ENCODE data around the gene NCKIPSD. TPM values are rescaled to one million over a fixed set of nuclear protein-coding genes. Genes with fewer than 3 reads are reported as not detected.

NCKIPSD gene
- total RNA-seq, 1 donor from 2014 or later = 45.5 TPM

GRCh38 chr3:48655606-48656005, 30.1 kb downstream of the NCKIPSD start:
- DNase-seq (ENCODE audit: low read depth) = no peak
- peak overlapping the region; percentile 62 for H3K4me3 ChIP-seq (ENCODE audit: low read depth, low read length)
- TF ChIP-seq, protein P1, sequence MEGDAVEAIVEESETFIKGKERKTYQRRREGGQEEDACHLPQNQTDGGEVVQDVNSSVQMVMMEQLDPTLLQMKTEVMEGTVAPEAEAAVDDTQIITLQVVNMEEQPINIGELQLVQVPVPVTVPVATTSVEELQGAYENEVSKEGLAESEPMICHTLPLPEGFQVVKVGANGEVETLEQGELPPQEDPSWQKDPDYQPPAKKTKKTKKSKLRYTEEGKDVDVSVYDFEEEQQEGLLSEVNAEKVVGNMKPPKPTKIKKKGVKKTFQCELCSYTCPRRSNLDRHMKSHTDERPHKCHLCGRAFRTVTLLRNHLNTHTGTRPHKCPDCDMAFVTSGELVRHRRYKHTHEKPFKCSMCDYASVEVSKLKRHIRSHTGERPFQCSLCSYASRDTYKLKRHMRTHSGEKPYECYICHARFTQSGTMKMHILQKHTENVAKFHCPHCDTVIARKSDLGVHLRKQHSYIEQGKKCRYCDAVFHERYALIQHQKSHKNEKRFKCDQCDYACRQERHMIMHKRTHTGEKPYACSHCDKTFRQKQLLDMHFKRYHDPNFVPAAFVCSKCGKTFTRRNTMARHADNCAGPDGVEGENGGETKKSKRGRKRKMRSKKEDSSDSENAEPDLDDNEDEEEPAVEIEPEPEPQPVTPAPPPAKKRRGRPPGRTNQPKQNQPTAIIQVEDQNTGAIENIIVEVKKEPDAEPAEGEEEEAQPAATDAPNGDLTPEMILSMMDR (conservative IDR thresholded peaks at IDR 0.05; ENCODE audit: low read depth, low read length) = no peak

- TF ChIP-seq, protein P1 (conservative IDR thresholded peaks at IDR 0.05; ENCODE audit: low read depth, low read length) = no peak
- no peak for DNase-seq (ENCODE audit: low read depth)
- no peak overlapping the region for H3K4me3 ChIP-seq (ENCODE audit: low read depth, low read length)
Measured at GRCh38 chr3:48655063-48655462, 30.7 kb downstream of the NCKIPSD start.

- H3K4me3 ChIP-seq (ENCODE audit: low read depth, low read length) = no peak overlapping the region
- DNase-seq (ENCODE audit: low read depth) = no peak
- TF ChIP-seq, protein P1 (conservative IDR thresholded peaks at IDR 0.05; ENCODE audit: low read depth, low read length) = no peak
Measured at GRCh38 chr3:48652923-48653715, 32.6 kb downstream of the NCKIPSD start.

- TF ChIP-seq, protein P1 (conservative IDR thresholded peaks at IDR 0.05; ENCODE audit: low read depth, low read length) = no peak
Measured at GRCh38 chr3:48651771-48652170, 33.9 kb downstream of the NCKIPSD start.

GRCh38 chr3:48650723-48651122, 35.0 kb downstream of the NCKIPSD start:
- DNase-seq (ENCODE audit: low read depth) = no peak
- H3K4me3 ChIP-seq (ENCODE audit: low read depth, low read length) = no peak overlapping the region
- TF ChIP-seq, protein P1 (conservative IDR thresholded peaks at IDR 0.05; ENCODE audit: low read depth, low read length) = no peak

More at GRCh38 chr3:48651771-48652170, 33.9 kb downstream of the NCKIPSD start:
- no peak overlapping the region for H3K4me3 ChIP-seq (ENCODE audit: low read depth, low read length)
- DNase-seq (ENCODE audit: low read depth) = no peak

DNA sequence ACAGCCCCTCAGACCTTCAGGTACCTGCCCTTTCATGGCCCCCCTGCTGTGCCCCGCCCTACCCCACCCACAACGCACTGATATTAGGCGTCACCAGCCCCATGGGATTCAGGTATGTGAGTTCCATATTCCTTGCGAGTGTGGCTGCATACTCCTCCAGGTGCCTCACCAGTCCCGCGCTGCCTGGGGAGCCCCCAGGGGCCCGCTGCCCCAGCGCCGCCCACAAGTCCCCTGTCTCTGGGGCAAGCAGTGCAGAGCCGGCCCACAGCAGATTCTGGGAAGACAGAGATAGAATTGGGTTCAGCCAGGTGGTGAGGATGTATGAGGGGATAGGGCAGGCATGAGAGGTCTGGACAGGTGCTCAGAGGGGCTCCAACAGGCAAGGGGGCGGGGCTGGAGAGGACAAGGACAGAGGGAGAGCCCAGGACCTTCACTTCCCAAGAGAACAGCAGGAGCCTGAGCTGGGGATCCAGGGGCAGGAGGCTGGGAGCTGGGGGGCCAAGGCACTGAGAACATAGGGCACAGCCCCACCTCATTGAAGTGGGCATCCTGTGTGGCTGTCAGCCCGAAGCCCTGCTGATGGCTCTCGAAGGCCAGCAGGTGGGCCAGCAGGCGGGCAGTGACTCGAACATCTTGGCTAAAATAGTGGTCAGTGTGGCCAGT, 37.4 kb downstream of the NCKIPSD start:
- TF ChIP-seq, protein P1 (conservative IDR thresholded peaks at IDR 0.05; ENCODE audit: low read depth, low read length) = no peak
- no peak for DNase-seq (ENCODE audit: low read depth)
- H3K4me3 ChIP-seq (ENCODE audit: low read depth, low read length) = no peak overlapping the region

Measured in epithelial cell of proximal tubule (primary cell).